ENCODE measurements around the gene DYNLT1. TPM values are rescaled to one million over a fixed set of nuclear protein-coding genes. Genes with fewer than 3 reads are reported as not detected.

The DYNLT1 gene
- total RNA-seq, 2 experiments from 2014 or later = 29.3 to 49.2 TPM

DNA sequence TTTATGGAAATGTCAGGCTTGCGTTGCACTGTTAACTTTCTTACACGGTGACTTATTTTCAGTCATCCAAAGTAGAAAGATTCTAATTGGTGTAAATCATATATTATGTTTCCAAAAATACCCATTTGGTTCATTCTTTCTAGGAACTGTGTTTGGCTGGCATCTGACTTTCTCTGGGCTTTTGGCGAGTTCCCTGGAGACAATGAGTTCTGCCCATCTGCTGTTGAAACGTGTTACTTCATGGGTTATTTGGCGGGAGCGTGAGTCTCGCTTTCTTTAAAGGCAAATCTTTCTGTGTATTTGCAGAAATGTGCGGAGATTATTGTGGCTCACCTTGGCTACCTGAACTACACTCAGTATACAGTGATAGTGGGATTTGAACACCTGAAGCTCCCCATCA lies 55.2 kb downstream of the DYNLT1 start:
- no peaks in the 10 kb centered on the region for H3K79me2 ChIP-seq (ENCODE audit: insufficient read depth, low read depth, low read length)
- no peaks in the 10 kb centered on the region for H3K4me1 ChIP-seq (ENCODE audit: insufficient read depth, low read length, poor library complexity, severe bottlenecking)
- H3K9me2 ChIP-seq (ENCODE audit: insufficient read depth, low read length) = no peaks in the 10 kb centered on the region
- intact Hi-C loops (cut with micrococcal nuclease; ENCODE audit: unreplicated experiment) = no loop called here
- H2AFZ ChIP-seq (ENCODE audit: low read length) = no peak overlapping the region
- no peak for DNase-seq (ENCODE audit: low spot score)
- H3K9me3 ChIP-seq (ENCODE audit: low read length) = no peaks in the 10 kb centered on the region
- ChIA-PET CTCF (ENCODE audit: unreplicated experiment) (interaction anchor here (0.6 kb wide), 1 partner anchor 21 kb away, joined by 19 read pairs; no protein-coding TSS in a partner anchor), POLR2A (interaction anchor here (0.6 to 0.9 kb wide), 2 partner anchors 313 to 330 kb away, joined by 3 to 6 read pairs; no protein-coding TSS in a partner anchor)
- no peaks in the 10 kb centered on the region for H4K20me1 ChIP-seq (ENCODE audit: insufficient read depth, low read length)
- peaks cover 81% of the 10 kb centered on the region for H3K36me3 ChIP-seq (ENCODE audit: insufficient read depth, low read length)
- H3K4me2 ChIP-seq (ENCODE audit: low read length) = no peak overlapping the region
- H3K4me3 ChIP-seq (ENCODE audit: low read depth, low read length, poor library complexity, severe bottlenecking) = no peak overlapping the region
- no TSS peak for BruUV-seq (replicated peaks)
- TF ChIP-seq, protein P1, sequence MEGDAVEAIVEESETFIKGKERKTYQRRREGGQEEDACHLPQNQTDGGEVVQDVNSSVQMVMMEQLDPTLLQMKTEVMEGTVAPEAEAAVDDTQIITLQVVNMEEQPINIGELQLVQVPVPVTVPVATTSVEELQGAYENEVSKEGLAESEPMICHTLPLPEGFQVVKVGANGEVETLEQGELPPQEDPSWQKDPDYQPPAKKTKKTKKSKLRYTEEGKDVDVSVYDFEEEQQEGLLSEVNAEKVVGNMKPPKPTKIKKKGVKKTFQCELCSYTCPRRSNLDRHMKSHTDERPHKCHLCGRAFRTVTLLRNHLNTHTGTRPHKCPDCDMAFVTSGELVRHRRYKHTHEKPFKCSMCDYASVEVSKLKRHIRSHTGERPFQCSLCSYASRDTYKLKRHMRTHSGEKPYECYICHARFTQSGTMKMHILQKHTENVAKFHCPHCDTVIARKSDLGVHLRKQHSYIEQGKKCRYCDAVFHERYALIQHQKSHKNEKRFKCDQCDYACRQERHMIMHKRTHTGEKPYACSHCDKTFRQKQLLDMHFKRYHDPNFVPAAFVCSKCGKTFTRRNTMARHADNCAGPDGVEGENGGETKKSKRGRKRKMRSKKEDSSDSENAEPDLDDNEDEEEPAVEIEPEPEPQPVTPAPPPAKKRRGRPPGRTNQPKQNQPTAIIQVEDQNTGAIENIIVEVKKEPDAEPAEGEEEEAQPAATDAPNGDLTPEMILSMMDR (conservative IDR thresholded peaks at IDR 0.05; ENCODE audit: low read length) = no peak
- no peak for TF ChIP-seq EZH2phosphoT487 (IDR thresholded peaks at IDR 0.05; ENCODE audit: borderline replicate concordance, low read depth, low read length)
- no peak overlapping the region for H3K27ac ChIP-seq (ENCODE audit: low read depth, low read length, poor library complexity, severe bottlenecking)

DNA sequence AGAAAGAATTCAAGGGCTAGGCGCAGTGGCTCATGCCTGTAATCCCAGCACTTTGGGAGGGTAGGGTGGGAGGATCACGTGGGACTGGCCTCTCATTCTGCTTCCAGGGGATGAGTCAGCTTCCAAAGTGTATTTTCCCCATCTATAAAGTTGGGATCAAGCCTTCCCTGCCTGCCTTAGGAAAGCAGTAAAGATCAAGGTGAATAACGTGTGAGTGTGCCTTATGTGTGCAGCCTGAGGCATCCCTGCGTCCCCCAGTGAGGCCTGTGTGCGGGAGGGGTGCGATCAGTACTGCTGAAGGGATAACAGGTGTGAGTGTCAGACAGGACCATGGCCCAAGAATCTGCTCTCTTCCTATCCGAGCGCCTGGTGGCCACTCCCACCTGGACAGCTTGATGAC lies 57.9 kb downstream of the DYNLT1 start:
- Histone ChIP-seq H2AFZ (ENCODE audit: low read length) (no peak overlapping the region), H3K9me3 (ENCODE audit: low read length) (no peaks in the 10 kb centered on the region), H3K4me3 (ENCODE audit: low read depth, low read length, poor library complexity, severe bottlenecking) (no peak overlapping the region), H3K4me1 (ENCODE audit: insufficient read depth, low read length, poor library complexity, severe bottlenecking) (no peaks in the 10 kb centered on the region), H3K36me3 (ENCODE audit: insufficient read depth, low read length) (peaks cover 67% of the 10 kb centered on the region), H3K79me2 (ENCODE audit: insufficient read depth, low read depth, low read length) (no peaks in the 10 kb centered on the region), H4K20me1 (ENCODE audit: insufficient read depth, low read length) (no peaks in the 10 kb centered on the region), H3K27ac (ENCODE audit: low read depth, low read length, poor library complexity, severe bottlenecking) (no peak overlapping the region), H3K9me2 (ENCODE audit: insufficient read depth, low read length) (no peaks in the 10 kb centered on the region), H3K4me2 (ENCODE audit: low read length) (no peak overlapping the region)
- TF ChIP-seq, protein P1 (conservative IDR thresholded peaks at IDR 0.05; ENCODE audit: low read length) = no peak
- TF ChIP-seq EZH2phosphoT487 (IDR thresholded peaks at IDR 0.05; ENCODE audit: borderline replicate concordance, low read depth, low read length) = no peak
- ChIA-PET POLR2A (no interaction called here), CTCF (ENCODE audit: unreplicated experiment) (no interaction called here)
- BruUV-seq (replicated peaks) = no TSS peak
- intact Hi-C loops (cut with micrococcal nuclease; ENCODE audit: unreplicated experiment) = no loop called here
- no peak for DNase-seq (ENCODE audit: low spot score)

Small RNA genes within 50 kb of the gene (microRNA-seq; reads per million reads assigned to microRNA genes)
- gene MIR7161 (ENCODE audit: borderline replicate concordance) = not detected

Small RNA genes within 50 kb of the gene (small RNA-seq; reads per million reads assigned to genes)
- not detected for gene MIR7161

Other genes starting within 250 kb of the DYNLT1 start
- gene TMEM181, start 84.7 kb downstream of the DYNLT1 start, total RNA-seq (2014; rRNA removed; shearing (Covaris generic)) = 7.1 and 8.0 TPM in 2 replicates
- gene TMEM181, start 84.7 kb downstream of the DYNLT1 start, total RNA-seq (2022) = 11.9 and 12.5 TPM in 2 replicates
- gene SYTL3, start 5.3 kb upstream of the DYNLT1 start, total RNA-seq (2014; rRNA removed; shearing (Covaris generic)) = 0.32 TPM in 1 of 2 replicates, not detected in the other
- 0.89 TPM in 2 replicates for gene SYTL3, start 5.3 kb upstream of the DYNLT1 start, total RNA-seq (2022)
- gene EZR, start 174.6 kb upstream of the DYNLT1 start, total RNA-seq (2014; rRNA removed; shearing (Covaris generic)) = 268 and 360 TPM in 2 replicates
- 415 and 440 TPM in 2 replicates for gene EZR, start 174.6 kb upstream of the DYNLT1 start, total RNA-seq (2022)